Spleen (tissue), 11 donors: ENCODE data around the gene KLHL13. TPM values are rescaled to one million over a fixed set of nuclear protein-coding genes. Genes with fewer than 3 reads are reported as not detected.

Experiments
- DNase-seq: peaks from one replicate; pipeline ENCODE4 v3.0.0-alpha.2; 2020
- H3K27ac ChIP-seq, 8 donors: fragments of 200-600 bp; sonication (generic) in 7 of 8; 1 replicate in 4 of 8; 2 replicates in 4 of 8; pipeline versions ENCODE4 v1.5.0 to v1.8.0; 2016 to 2021; ENCODE audit warnings: inconsistent platforms in 4 of 8, mild to moderate bottlenecking in 4 of 8, moderate library complexity in 1 of 8
- H3K27me3 ChIP-seq, 7 donors: fragments of 200-600 bp; sonication (generic) in 6 of 7; replicated peaks in 1 of 7; 1 replicate in 4 of 7; 2 replicates in 3 of 7; pipeline versions ENCODE4 v1.5.0 to v1.8.0; 2016 to 2021; ENCODE audit warnings: inconsistent platforms in 3 of 7, mild to moderate bottlenecking in 1 of 7
- H3K36me3 ChIP-seq, 6 donors: fragments of 200-600 bp; sonication (generic) in 5 of 6; 1 replicate in 4 of 6; 2 replicates in 2 of 6; pipeline versions ENCODE4 v1.5.0 to v1.8.0; 2016 to 2021; ENCODE audit warnings: inconsistent platforms in 2 of 6
- H3K4me1 ChIP-seq, 6 donors: fragments of 200-600 bp; sonication (generic) in 5 of 6; 1 replicate in 3 of 6; 2 replicates in 3 of 6; pipeline versions ENCODE4 v1.5.0 to v1.8.0; 2016 to 2021; ENCODE audit warnings: inconsistent platforms in 3 of 6
- H3K4me3 ChIP-seq, 8 donors: fragments of 200-600 bp; sonication (generic) in 7 of 8; 1 replicate in 4 of 8; 2 replicates in 4 of 8; pipeline versions ENCODE4 v1.5.0 to v1.8.0; 2016 to 2021; ENCODE audit warnings: inconsistent platforms in 4 of 8, mild to moderate bottlenecking in 4 of 8, moderate library complexity in 2 of 8
- H3K9me3 ChIP-seq, 8 donors: fragments of 200-600 bp; sonication (generic) in 7 of 8; 1 replicate in 4 of 8; 2 replicates in 4 of 8; pipeline versions ENCODE4 v1.5.0 to v1.8.0; 2016 to 2021; ENCODE audit warnings: inconsistent platforms in 4 of 8
- POLR2A ChIP-seq, 3 donors: fragments of 450-650 bp; IDR thresholded peaks; one replicate each; pipeline ENCODE4 v1.5.1; 2017; ENCODE audit warnings: antibody characterized with exemption in 3 of 3, mild to moderate bottlenecking in 1 of 3
- POLR2AphosphoS5 ChIP-seq, 3 donors: sonication (generic); formaldehyde crosslinking; IDR thresholded peaks; one replicate each; pipeline ENCODE4 v1.5.1; 2017; ENCODE audit warnings: antibody characterized with exemption in 3 of 3
- WGBS, 5 donors: extraction: QIAGEN DNeasy Blood & Tissue Kit in 3 of 5; methylation state at CpG; one replicate each; pipeline versions ENCODE4 v1.1.5 to v1.1.7; 2013 to 2018; 5-methylcytosine and 5-hydroxymethylcytosine counted together
- intact Hi-C: fragments of 100-400 bp; cut with DNase I; formaldehyde crosslinking; loops from one replicate; pipeline ENCODE4 v1.15.0; 2023; ENCODE audit warnings: low total_unique reads
- polyA plus RNA-seq, 3 donors: library from polyadenylated mRNA; stranded (reverse); fragments of 200-250 nt; gene quantifications; one replicate each; pipeline ENCODE4 v1.2.1, GENCODE V29; 2013
- total RNA-seq, 7 donors: library from RNA; depleted of rRNA in 3 of 7; stranded (reverse); fragments of >200 nt in 3 of 7; fragmentation: NEBNext Ultra II Directional in 4 of 7; extraction: Animal tissue kit (Norgen Biotek cat#: 25700) in 4 of 7; gene quantifications; one replicate each; pipeline versions ENCODE4 v1.1.0 to v1.2.1, GENCODE V29; 2016 to 2021
- TF ChIP-seq, protein P1 (sequence below), 11 experiments: fragments of 200-600 bp in 7 of 11; fragments of 450-650 bp in 4 of 11; sonication (generic) in 4 of 11; IDR thresholded peaks in 8 of 11; conservative IDR thresholded peaks in 3 of 11; 1 replicate in 7 of 11; 2 replicates in 4 of 11; pipeline versions ENCODE4 v1.4.0 to v1.8.0; 2016 to 2021; ENCODE audit warnings: antibody characterized with exemption in 11 of 11, inconsistent platforms in 4 of 11, mild to moderate bottlenecking in 1 of 11
- donor health status: healthy with polysubstance abuse.
- donor health status: DM: no; HTN: no; CAD: no; lungs with moderate emphysema.
- donor health status: DM: no; HTN: no; CAD: no.
- donor health status: Bipolar disorder and iron deficiency.
- donor health status: healthy.
- donor health status: DM: no; HTN: no; CAD: no.
- donor health status: DM: yes; HTN: yes; CAD: no.

The KLHL13 gene
- total and polyA plus RNA-seq, 10 donors: 0.17 to 2.7 (median 1.5) TPM

DNA sequence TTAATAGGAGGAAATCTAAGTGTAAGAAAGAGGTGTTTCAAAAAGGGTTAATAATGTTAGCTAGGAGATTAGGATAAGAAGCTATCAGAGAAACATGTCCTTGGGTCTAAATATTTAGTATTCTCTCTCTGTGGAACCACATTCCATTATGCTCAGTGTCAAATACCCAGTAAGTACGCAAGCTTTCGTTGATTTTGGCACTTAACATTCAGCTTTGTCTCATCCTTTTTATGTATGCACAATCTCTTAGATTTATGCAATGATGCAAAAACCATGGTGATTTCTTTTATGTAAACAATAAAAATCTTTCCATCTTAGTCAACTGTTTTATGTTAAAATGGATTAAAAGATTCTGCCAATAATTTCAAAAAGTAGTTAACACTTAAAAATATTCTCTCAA lies 129.2 kb downstream of the KLHL13 start:
- intact Hi-C loops: no loop called here
- WGBS, 5 donors: 80 to 93% (median 89%) methylated on average over 2 of the region's 2 CpGs
- no peaks in the 10 kb centered on the region for H3K36me3 ChIP-seq
- H3K9me3 ChIP-seq: no peaks in the 10 kb centered on the region
- H3K4me3 ChIP-seq: no peak overlapping the region
- no peaks in the 10 kb centered on the region for H3K4me1 ChIP-seq
- no peak for DNase-seq
- TF ChIP-seq POLR2AphosphoS5 (IDR thresholded peaks at IDR 0.05): no peak
- no peaks in the 10 kb centered on the region for H3K27me3 ChIP-seq
- no peak overlapping the region for H3K27ac ChIP-seq

DNA sequence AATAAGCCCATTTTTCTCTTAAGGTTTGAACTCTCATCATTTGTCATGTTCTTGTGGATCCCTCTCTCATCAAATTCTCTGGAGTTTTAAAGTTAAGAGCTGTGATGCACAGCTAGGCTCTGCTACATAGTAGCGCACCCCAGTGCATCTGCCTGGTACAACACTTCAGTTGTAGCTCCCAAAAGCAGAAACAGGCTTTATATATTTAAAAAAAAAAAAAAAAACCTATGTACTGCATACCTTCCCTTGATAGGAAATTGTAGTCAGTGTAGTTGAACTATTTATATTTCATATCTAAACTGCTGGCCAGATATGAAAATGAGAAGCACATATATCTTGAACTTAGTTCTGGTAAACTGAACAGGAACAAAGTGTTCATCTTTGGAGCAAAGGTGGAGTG lies 131.4 kb downstream of the KLHL13 start:
- 26 to 90% (median 74%) methylated on average over 1 of the region's 1 CpG for WGBS, 5 donors
- intact Hi-C loops: no loop called here
- no peak for DNase-seq

DNA sequence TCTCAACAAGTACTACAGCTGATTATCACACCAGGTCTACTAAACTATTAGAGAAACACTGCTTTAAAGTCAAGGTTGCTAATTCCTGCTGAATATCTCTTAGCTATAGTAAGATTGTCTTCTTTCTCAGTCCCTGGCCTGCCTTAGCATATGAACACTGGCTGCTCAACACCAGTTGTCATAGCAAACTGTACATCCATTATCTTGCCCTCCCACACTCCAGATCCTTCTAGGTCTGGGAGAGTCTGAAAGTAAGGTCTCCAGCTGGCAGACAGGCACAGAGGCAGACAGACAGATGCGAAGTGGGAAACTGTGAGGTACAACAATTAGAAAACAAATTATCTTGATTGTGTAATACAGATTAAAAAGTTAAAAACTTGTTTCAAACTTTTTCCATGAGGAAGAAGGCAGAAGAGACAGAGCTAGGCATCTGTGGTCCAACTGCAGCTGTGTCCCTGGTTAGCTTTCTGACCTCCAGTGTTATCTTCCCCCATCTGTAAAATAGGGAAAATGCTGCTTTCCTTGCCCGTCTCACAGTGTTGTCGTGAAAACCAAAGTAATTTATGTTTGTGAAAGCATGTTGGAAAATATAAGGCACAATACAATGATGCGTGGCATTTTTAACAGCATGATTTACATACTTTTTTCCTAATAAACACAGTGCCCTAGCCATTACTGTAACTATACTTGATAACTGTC lies 133.8 kb downstream of the KLHL13 start:
- intact Hi-C loops: no loop called here
- Histone ChIP-seq H3K4me3 (no peak overlapping the region), H3K36me3 (no peaks in the 10 kb centered on the region), H3K27ac (no peak overlapping the region), H3K4me1 (no peaks in the 10 kb centered on the region), H3K27me3 (no peaks in the 10 kb centered on the region), H3K9me3 (no peaks in the 10 kb centered on the region)
- no peak for DNase-seq
- TF ChIP-seq, protein P1, sequence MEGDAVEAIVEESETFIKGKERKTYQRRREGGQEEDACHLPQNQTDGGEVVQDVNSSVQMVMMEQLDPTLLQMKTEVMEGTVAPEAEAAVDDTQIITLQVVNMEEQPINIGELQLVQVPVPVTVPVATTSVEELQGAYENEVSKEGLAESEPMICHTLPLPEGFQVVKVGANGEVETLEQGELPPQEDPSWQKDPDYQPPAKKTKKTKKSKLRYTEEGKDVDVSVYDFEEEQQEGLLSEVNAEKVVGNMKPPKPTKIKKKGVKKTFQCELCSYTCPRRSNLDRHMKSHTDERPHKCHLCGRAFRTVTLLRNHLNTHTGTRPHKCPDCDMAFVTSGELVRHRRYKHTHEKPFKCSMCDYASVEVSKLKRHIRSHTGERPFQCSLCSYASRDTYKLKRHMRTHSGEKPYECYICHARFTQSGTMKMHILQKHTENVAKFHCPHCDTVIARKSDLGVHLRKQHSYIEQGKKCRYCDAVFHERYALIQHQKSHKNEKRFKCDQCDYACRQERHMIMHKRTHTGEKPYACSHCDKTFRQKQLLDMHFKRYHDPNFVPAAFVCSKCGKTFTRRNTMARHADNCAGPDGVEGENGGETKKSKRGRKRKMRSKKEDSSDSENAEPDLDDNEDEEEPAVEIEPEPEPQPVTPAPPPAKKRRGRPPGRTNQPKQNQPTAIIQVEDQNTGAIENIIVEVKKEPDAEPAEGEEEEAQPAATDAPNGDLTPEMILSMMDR (IDR thresholded peaks at IDR 0.05 in 8 of 11, conservative IDR thresholded peaks at IDR 0.05 in 3 of 11): no peak
- no peak for TF ChIP-seq POLR2AphosphoS5 (IDR thresholded peaks at IDR 0.05)
- TF ChIP-seq POLR2A (IDR thresholded peaks at IDR 0.05): no peak
- 69 to 85% (median 81%) methylated on average over 4 of the region's 4 CpGs for WGBS, 5 donors

More for the DNA sequence above, 131.4 kb downstream of the KLHL13 start:
- H3K9me3 ChIP-seq: no peaks in the 10 kb centered on the region
- no peaks in the 10 kb centered on the region for H3K27me3 ChIP-seq
- no peak overlapping the region for H3K4me3 ChIP-seq
- TF ChIP-seq, protein P1 (IDR thresholded peaks at IDR 0.05 in 8 of 11, conservative IDR thresholded peaks at IDR 0.05 in 3 of 11): no peak
- no peak for TF ChIP-seq POLR2AphosphoS5 (IDR thresholded peaks at IDR 0.05)
- TF ChIP-seq POLR2A (IDR thresholded peaks at IDR 0.05): no peak
- H3K27ac ChIP-seq: no peak overlapping the region
- H3K4me1 ChIP-seq: no peaks in the 10 kb centered on the region
- H3K36me3 ChIP-seq: no peaks in the 10 kb centered on the region

DNA sequence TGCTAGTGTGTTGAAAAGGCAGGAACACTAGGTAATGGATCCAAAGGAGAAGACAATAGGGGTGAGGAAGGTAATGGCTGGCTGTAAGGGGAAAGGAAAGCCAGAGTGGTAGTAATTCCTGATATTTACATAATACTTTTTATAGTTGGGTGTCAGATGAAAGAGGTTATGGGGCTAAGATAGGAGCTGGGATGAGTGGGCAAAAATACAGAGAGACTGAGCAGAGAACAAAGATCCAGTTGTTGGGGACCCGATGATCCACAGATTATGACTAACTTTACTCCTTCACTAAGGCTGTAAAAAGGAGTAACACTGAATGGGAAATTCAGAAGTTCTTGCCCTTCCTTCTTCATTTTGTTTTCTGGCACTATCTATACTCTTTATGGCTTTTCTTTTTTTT lies 138.2 kb downstream of the KLHL13 start:
- intact Hi-C loops: no loop called here
- Histone ChIP-seq H3K9me3 (no peaks in the 10 kb centered on the region), H3K27ac (no peak overlapping the region), H3K27me3 (no peaks in the 10 kb centered on the region), H3K4me3 (no peak overlapping the region), H3K36me3 (no peaks in the 10 kb centered on the region), H3K4me1 (no peaks in the 10 kb centered on the region)
- DNase-seq: no peak
- no peak for TF ChIP-seq POLR2AphosphoS5 (IDR thresholded peaks at IDR 0.05)
- no peak for TF ChIP-seq POLR2A (IDR thresholded peaks at IDR 0.05)
- TF ChIP-seq, protein P1 (IDR thresholded peaks at IDR 0.05 in 8 of 11, conservative IDR thresholded peaks at IDR 0.05 in 3 of 11): no peak
- WGBS, 5 donors: 94 to 100% (median 97%) methylated on average over 1 of the region's 1 CpG
